Measurements from ENCODE around the gene RPL10. TPM values are rescaled to one million over a fixed set of nuclear protein-coding genes. Genes with fewer than 3 reads are reported as not detected.

The RPL10 gene
- total RNA-seq, 4 donors from 2014 or later, result 4,372 to 6,501 (median 5,244) TPM

DNA sequence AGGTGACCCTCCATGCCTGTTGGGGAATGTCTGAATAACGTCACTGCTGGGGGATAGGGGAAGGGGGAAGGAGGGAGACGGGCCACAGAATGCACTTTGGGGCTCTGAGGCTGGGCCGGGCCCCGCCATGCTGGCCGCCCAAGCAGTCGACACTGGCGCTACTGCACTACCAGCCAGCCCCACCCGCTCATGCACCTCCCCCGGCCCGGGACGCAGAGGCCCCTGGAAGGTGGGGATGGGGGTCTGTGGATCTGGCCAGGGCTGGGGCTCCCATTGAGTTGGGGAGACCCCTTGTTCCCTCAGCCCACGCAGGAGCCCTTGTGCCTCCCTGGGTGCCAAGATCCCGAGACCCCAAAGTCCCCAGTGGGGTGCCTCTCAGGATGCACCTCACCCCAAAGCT is 41.6 kb upstream of the RPL10 start:
- Histone ChIP-seq H3K9me3 (no peaks in the 10 kb centered on the region), H3K36me3 (peaks cover 0 to 96% (median 12%) of the 10 kb centered on the region in 3 donors), H3K27ac (no peak overlapping the region), H3K27me3 (no peaks in the 10 kb centered on the region), H3K4me1 (no peaks in the 10 kb centered on the region), H3K4me3 (no peak overlapping the region)
- DNase-seq (ENCODE audit: low spot score in 2 of 2), result no peak
- 79% methylated on average over 7 of the region's 13 CpGs; no CpG with 5 or more reads in 1 of the 2 donors for WGBS, 2 donors
- TF ChIP-seq, protein P1, sequence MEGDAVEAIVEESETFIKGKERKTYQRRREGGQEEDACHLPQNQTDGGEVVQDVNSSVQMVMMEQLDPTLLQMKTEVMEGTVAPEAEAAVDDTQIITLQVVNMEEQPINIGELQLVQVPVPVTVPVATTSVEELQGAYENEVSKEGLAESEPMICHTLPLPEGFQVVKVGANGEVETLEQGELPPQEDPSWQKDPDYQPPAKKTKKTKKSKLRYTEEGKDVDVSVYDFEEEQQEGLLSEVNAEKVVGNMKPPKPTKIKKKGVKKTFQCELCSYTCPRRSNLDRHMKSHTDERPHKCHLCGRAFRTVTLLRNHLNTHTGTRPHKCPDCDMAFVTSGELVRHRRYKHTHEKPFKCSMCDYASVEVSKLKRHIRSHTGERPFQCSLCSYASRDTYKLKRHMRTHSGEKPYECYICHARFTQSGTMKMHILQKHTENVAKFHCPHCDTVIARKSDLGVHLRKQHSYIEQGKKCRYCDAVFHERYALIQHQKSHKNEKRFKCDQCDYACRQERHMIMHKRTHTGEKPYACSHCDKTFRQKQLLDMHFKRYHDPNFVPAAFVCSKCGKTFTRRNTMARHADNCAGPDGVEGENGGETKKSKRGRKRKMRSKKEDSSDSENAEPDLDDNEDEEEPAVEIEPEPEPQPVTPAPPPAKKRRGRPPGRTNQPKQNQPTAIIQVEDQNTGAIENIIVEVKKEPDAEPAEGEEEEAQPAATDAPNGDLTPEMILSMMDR (IDR thresholded peaks at IDR 0.05), result no peak
- no peak for TF ChIP-seq EP300 (IDR thresholded peaks at IDR 0.05)
- no peak for TF ChIP-seq POLR2A (IDR thresholded peaks at IDR 0.05)

DNA sequence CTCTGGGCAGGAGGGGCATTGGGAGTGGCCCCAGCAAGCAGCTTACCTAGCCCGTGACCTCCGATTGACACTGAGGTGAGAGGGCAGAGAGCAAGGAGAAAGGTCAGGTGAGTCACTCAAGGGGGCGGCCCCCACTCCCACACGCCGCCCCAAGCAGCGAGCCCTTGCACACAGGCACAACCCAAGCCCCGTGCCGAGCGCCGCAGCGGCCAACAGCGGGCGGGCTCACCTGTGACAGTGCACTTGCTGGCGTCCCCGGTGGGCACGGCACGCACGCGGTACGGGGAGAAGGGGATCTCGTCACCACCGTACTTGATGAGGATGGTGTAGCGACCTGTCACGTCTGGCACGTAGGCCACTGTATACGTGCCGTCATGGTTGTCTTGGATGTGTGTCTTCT is 41.0 kb upstream of the RPL10 start:
- no peak overlapping the region for H3K4me3 ChIP-seq
- WGBS, 2 donors, result 90% methylated on average over 27 of the region's 27 CpGs; no CpG with 5 or more reads in 1 of the 2 donors
- peaks cover 0 to 96% (median 12%) of the 10 kb centered on the region in 3 donors for H3K36me3 ChIP-seq
- no peaks in the 10 kb centered on the region for H3K27me3 ChIP-seq
- DNase-seq (ENCODE audit: low spot score in 2 of 2), result no peak
- no peaks in the 10 kb centered on the region for H3K4me1 ChIP-seq
- no peaks in the 10 kb centered on the region for H3K9me3 ChIP-seq
- TF ChIP-seq EP300 (IDR thresholded peaks at IDR 0.05) (no peak), POLR2A (IDR thresholded peaks at IDR 0.05) (no peak)
- TF ChIP-seq, protein P1 (IDR thresholded peaks at IDR 0.05), result no peak
- no peak overlapping the region for H3K27ac ChIP-seq

DNA sequence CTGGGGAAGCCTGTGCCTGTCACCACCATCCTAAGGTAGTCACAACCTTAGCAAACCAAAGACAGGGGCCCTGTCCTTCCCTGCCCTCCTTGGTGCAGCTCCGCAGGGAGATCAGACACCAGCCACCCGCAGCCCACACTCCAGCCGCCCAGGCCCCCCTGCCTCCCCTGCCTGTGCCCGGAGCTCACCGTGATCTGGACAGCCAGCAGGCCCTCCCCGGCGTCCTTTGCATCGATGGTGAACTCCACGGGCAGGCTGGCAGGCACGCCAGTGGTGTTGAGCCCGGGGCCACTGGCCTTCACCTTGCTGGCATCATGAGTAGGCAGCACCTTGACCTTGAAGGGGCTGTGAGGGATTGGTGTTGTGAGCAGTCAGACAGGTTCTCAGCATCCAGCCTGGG is 40.2 kb upstream of the RPL10 start:
- Histone ChIP-seq H3K27me3 (no peaks in the 10 kb centered on the region), H3K27ac (no peak overlapping the region), H3K4me3 (no peak overlapping the region), H3K36me3 (peaks cover 0 to 96% (median 12%) of the 10 kb centered on the region in 3 donors), H3K9me3 (no peaks in the 10 kb centered on the region), H3K4me1 (no peaks in the 10 kb centered on the region)
- TF ChIP-seq POLR2A (IDR thresholded peaks at IDR 0.05), result no peak
- no peak for TF ChIP-seq EP300 (IDR thresholded peaks at IDR 0.05)
- TF ChIP-seq, protein P1 (IDR thresholded peaks at IDR 0.05), result no peak
- WGBS, 2 donors, result 83 to 87% methylated on average over 3 to 11 of the region's 11 CpGs
- no peak for DNase-seq (ENCODE audit: low spot score in 2 of 2)

GRCh38 chrX:154358829-154359228 is 39.3 kb upstream of the RPL10 start:
- TF ChIP-seq POLR2A (IDR thresholded peaks at IDR 0.05), result no peak
- H3K27me3 ChIP-seq, result no peaks in the 10 kb centered on the region
- no peaks in the 10 kb centered on the region for H3K9me3 ChIP-seq
- H3K4me3 ChIP-seq, result no peak overlapping the region
- H3K36me3 ChIP-seq, result peaks cover 0 to 94% (median 12%) of the 10 kb centered on the region in 3 donors
- H3K27ac ChIP-seq, result no peak overlapping the region
- DNase-seq (ENCODE audit: low spot score in 2 of 2), result no peak
- H3K4me1 ChIP-seq, result no peaks in the 10 kb centered on the region
- WGBS, 2 donors, result 83 to 92% methylated on average over 6 of the region's 6 CpGs

- Histone ChIP-seq H3K4me1 (no peaks in the 10 kb centered on the region), H3K36me3 (peaks cover 0 to 94% (median 12%) of the 10 kb centered on the region in 3 donors), H3K9me3 (no peaks in the 10 kb centered on the region), H3K27ac (peak overlapping the region in 1 of 4 donors; percentile 5), H3K4me3 (no peak overlapping the region), H3K27me3 (no peaks in the 10 kb centered on the region)
- no peak for DNase-seq (ENCODE audit: low spot score in 2 of 2)
- WGBS, 2 donors, result 93% methylated on average over 3 to 39 of the region's 41 CpGs
- TF ChIP-seq, protein P1 (IDR thresholded peaks at IDR 0.05), result no peak
- no peak for TF ChIP-seq EP300 (IDR thresholded peaks at IDR 0.05)
- TF ChIP-seq POLR2A (IDR thresholded peaks at IDR 0.05), result no peak
Measured at GRCh38 chrX:154359362-154360154, 38.6 kb upstream of the RPL10 start.

Measured in tibial nerve (tissue), 4 donors.